DMS79 treated with DMSO at 0.1 percent for 48 hours (cell line): ENCODE results near the gene OSBPL8.
"Not testable (repeated sequence)": the region's sequence is repeated elsewhere in the genome, so short reads cannot be mapped to it uniquely, and the experiment has no call there.

ENCODE experiments used
- DNase-seq: peaks from one replicate; lab custom pipeline; 2025; lab: John Stamatoyannopoulos, UW

The OSBPL8 gene

DNA sequence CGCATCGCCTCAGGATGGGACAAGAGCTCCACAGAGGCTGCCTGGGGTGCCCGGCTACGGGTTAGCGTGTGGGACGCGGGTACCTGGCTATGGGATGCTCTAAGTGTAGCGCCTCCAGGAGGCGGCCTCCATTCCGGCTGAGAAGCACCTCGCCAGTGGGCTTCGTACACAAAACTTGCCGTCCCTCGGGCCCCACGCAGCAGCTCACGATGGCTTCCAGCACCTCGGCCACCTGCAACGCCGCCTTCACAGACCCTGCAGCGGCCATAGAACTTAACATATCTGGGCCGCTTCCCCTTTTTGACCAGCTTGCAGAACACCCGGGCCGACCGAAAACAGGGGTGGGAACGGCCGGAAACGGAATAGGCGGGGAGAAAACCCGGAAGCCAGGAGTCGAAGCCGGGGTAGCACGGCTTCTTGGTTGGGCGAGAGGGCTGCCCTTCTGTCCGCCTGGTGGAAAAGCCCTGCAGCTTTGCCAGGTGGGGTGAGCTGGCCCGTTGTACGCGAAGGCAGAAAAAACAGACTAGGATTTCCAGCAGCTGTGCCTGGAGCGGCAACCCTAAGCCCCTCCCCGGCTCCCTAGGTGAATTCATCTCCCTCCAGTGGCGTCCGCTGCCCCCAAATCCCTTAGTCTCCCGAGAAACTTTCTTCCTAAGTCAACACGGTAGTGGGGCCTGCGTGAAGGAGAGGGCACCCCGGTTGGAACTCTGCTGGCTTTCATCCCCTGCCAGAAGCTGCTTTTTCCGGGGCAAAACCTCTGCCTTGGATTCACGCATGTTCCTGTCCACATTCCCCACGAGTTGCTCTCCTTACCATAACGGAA, 211.3 kb downstream of the OSBPL8 start, which contains the start of gene BBS10:
TSS of gene BBS10 (minus strand) at position 337 of the 823 bp plus-strand sequence. CDS start at position 280, 57 bp downstream.
- DNase-seq: peak; percentile 91

GRCh38 chr12:76346798-76347420, 212.7 kb downstream of the OSBPL8 start:
- peak; percentile 9 for DNase-seq

DNA sequence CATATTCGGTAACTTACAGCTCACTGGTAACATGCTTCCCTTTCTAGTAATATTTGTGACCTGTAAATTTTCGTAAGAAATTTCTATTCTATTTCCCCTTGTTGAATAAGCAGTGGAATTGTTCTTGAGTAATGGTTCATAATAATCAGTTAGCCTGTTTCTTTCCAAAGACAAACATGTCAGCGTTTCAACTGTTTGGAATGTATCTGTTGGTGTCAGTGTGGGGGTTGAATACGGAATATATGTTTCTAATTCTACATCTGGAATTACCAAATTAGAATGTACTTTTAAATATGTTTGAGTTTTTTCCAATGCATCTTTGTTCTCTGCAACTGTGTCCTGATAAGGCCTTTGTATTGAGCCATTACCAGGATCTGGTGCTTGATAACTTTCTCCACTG, 213.3 kb downstream of the OSBPL8 start:
- no peak for DNase-seq

DNA sequence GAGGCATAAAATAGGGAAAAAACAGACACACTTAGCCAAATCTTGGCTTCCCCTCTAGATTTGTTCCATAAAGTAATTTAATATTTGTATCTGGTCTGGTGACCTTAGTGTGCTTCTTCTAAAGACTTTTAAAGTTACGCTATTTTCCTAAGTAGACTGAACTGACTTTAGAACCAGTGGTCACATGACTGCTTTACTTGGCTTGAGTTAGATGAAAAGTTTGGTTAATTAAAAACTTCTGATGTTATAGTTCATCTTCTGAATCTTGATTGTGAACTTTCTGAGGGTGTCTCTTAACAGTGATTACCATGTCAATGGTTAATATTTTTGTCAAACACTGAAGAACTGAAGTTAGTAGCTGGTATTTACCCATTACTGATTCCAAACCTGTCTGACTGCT, 214.0 kb downstream of the OSBPL8 start:
- no peak for DNase-seq

- no peak for DNase-seq
Measured at GRCh38 chr12:76341436-76342030, 218.0 kb downstream of the OSBPL8 start.

DNA sequence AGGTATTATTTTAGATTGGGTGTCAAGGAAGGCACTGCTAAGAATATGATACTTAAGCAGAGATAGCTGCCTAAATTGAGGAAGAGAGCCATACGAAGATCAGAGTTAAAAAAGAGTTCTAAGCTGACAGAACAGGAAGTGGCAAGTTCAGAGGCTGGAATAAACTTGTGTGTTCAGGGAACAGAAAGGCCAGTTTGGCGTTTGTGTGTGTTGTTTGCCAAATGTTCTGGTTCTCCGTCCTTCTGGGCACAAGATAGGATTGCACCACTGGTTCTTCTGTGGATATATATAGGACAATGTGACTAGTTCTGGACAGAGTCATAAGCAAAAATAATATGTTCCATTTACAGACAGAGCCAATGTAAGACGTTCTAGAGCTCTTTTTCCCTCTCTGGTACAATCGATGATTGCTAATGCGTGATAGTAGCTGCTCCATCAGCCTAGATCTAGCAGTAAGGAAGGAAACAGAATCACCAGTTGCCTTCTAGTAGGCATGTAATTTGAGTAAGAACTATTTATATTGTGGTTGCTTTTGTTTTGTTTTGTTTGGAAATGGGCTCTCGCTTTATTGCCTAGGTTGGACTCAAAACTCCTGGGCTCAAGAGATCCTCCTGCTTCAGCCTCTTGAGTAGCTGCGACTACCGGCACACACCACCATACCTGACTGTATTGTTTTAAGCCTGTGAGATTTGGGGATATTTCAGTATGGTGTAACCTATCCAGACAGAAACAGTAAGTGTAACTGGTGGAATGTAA, 218.7 kb downstream of the OSBPL8 start:
- no peak for DNase-seq

GRCh38 chr12:76337583-76337982, 222.0 kb downstream of the OSBPL8 start:
- no peak for DNase-seq

DNA sequence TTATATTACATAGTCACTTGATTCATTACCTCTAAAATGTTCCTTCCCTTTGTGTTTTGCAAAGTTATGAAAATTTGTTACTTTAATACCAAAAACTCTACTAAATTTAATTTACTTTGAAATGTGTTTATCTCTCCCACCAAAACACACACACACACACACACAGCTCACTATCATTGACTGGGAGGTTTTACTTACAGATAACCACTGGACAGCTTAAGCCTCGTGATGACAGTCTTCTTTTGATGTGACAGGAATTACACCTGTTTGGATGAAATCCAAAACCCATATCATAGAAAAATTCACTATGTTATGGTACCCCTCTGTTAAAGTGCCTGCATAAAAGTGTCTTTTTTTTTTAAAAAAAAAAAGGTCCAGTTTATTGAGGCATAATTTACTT, 227.0 kb downstream of the OSBPL8 start:
- DNase-seq: no peak

DNA sequence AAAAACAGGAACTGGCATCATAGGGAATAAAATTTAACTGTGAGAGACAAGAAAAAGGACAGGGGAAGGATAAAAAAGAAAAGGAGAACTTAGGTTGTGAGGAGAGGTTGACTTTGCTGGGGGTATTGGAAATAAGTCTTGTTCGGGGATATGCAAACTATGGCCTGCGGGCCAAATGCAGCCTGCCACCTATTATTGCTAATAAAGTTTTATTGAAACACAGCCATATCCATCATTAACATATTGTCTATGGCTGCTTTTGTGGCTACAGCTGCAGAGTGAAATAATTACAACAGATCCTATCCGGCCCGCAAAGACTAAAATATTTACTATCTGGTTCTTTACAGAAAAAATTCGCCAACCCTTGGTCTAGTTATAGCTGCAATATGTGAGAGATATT, 230.0 kb downstream of the OSBPL8 start:
- no peak for DNase-seq

GRCh38 chr12:76329159-76329558, 230.4 kb downstream of the OSBPL8 start:
- no peak for DNase-seq

DNA sequence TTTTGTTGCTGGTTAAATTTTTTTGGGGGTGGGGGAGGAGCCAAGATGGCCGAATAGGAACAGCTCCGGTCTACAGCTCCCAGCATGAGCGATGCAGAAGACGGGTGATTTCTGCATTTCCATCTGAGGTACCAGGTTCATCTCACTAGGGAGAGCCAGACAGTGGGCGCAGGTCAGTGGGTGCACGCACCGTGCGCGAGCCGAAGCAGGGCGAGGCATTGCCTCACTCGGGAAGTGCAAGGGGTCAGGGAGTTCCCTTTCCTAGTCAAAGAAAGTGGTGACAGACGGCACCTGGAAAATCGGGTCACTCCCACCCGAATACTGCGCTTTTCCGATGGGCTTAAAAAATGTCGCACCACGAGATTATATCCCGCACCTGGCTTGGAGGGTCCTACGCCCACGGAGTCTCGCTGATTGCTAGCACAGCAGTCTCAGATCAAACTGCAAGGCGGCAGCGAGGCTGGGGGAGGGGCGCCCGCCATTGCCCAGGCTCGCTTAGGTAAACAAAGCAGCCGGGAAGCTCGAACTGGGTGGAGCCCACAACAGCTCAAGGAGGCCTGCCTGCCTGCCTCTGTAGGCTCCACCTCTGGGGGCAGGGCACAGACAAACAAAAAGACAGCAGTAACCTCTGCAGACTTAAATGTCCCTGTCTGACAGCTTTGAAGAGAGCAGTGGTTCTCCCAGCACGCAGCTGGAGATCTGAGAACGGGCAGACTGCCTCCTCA, 239.8 kb downstream of the OSBPL8 start:
- not testable (repeated sequence) for DNase-seq

- no peak for DNase-seq
Measured at GRCh38 chr12:76318773-76319594, 240.6 kb downstream of the OSBPL8 start.

DNA sequence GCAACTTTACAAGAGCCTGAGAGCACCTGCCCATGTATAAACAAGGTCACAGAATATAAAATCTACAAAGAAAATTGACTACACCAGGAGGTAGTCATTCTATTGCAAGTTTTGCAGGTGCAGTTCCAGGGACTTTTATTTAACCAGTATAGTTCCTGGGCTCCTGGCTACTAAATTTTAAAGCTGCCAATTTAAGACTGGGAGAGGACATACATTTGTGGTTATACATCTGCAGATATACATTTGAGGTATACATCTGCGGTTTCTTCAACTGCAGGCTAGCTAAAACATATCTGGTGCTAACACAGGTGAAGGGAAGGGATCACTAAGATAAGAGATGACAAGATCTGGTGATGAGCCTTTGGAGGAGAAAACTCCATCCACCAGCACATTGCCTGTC, 241.6 kb downstream of the OSBPL8 start:
- DNase-seq: no peak

- DNase-seq: no peak
Measured at GRCh38 chr12:76316468-76316867, 243.1 kb downstream of the OSBPL8 start.

- DNase-seq: no peak
Measured at GRCh38 chr12:76313299-76313698, 246.3 kb downstream of the OSBPL8 start.

DNA sequence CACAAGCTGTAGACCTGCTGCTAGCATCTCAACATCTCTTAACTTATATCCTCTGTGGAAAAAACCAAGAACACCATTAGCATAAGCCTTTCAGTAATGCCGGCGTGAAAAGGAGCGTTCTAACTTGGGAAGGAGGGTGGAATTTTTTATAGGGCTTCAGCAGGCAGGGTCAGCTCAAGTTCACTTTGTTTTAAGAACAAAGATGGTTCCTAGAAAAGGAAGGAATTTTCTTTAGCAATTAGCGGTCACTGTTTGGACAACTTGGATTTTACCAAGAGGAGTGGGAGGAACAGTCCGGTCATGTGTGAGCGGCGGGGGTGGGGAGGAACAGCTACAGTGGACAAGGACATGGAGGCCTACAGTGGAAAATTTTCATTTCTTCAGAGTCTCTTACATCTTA, 247.3 kb downstream of the OSBPL8 start:
- DNase-seq: no peak

DNA sequence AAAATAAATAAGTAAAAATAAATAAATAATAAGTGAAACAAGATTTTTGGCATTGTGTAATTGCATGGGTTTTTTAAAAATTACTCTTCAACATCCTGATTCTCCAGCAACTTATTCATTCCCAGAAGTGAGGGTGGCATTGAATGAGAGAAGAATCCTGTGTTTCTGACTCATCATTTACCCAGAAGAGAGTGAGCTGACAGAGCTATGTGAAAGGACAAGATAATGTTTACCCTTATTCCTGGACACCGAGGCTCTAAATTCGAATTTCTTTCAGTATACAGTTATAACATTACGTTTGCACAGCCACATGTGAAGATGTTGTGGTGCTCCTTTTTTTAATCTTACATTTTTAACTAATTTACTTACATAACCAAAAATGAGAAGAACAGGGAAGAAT, 247.8 kb downstream of the OSBPL8 start:
- no peak for DNase-seq

DNA sequence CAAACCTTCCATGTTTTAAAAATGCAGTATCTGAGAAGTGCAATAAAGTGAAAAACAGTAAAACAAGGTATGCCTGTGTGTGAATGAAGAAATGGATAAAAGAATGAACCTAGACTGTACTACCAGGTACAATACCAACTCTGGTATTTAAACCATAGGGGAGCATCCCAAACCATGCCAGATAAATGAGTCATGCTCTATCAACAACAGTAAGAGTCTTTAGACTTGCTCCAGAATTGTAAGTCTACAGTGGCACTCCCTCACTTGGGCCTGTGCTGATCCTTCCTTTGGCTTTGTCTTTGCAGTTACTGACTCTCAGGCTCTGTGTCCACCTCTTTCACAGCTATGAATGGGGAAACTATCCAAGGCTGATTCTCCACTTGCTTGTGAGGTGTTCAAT, 249.5 kb downstream of the OSBPL8 start:
- DNase-seq: no peak

- no peak for DNase-seq
Measured at GRCh38 chr12:76308866-76309265, 250.7 kb downstream of the OSBPL8 start.

- no peak for DNase-seq
Measured at GRCh38 chr12:76307083-76307482, 252.5 kb downstream of the OSBPL8 start.

DNA sequence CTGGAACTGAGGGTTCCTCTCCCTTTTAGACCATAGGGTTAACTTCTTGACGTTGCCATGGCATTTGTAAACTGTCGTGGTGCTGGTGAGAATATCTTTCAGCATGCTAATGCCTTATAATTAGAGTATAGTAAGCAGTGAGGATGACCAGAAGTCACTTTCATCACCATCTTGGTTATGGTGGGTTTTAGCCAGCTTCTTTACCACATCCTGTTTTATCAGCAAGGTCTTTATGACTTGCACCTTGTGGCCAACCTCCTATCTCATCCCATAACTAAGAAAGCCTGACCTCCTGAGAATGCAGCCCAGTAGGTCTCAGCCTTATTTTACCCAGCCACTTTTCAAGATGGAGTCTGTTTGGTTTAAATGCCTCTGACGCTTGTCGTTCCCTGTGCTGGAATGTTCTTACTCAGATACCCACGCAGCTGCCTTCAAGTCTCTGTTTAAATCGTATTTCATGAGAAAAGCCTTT, 255.5 kb downstream of the OSBPL8 start:
- DNase-seq: no peak
